HCEC 1CT (cell line): ENCODE results near the gene SEC22B.
"Not testable (repeated sequence)": the region's sequence is repeated elsewhere in the genome, so short reads cannot be mapped to it uniquely, and the experiment has no call there.

Experiments
- DNase-seq: peaks from one replicate; pipeline ENCODE4 v3.0.0-alpha.2; 2017

SEC22B gene

GRCh38 chr1:120176092-120176855 lies at the start of gene SEC22B:
SEC22B (minus strand) TSS chr1:120176520; CDS start chr1:120176381, 139 bp downstream.
- DNase-seq: peak; percentile 94

- DNase-seq: not testable (repeated sequence)
Measured at GRCh38 chr1:120217933-120218332, 41.6 kb upstream of the SEC22B start.

GRCh38 chr1:120217175-120217929 lies 41.0 kb upstream of the SEC22B start:
- DNase-seq: peak; percentile 0

GRCh38 chr1:120213606-120214005 lies 37.3 kb upstream of the SEC22B start:
- DNase-seq: not testable (repeated sequence)

GRCh38 chr1:120210754-120211153 lies 34.4 kb upstream of the SEC22B start:
- DNase-seq: not testable (repeated sequence)

- not testable (repeated sequence) for DNase-seq
Measured at GRCh38 chr1:120196863-120197775, 20.8 kb upstream of the SEC22B start.

- not testable (repeated sequence) for DNase-seq
Measured at GRCh38 chr1:120188626-120189025, 12.3 kb upstream of the SEC22B start.

- not testable (repeated sequence) for DNase-seq
Measured at GRCh38 chr1:120182176-120182707, 5.9 kb upstream of the SEC22B start.

GRCh38 chr1:120179811-120180690 lies 3.7 kb upstream of the SEC22B start:
- peak; percentile 73 for DNase-seq

GRCh38 chr1:120178799-120179756 lies 2.8 kb upstream of the SEC22B start:
- peak; percentile 64 for DNase-seq

GRCh38 chr1:120178058-120178457 lies 1.7 kb upstream of the SEC22B start:
- DNase-seq: not testable (repeated sequence)

- DNase-seq: peak; percentile 3
Measured at GRCh38 chr1:120175688-120176087, 632 bp downstream of the SEC22B start.

GRCh38 chr1:120164761-120165160 lies 11.6 kb downstream of the SEC22B start:
- DNase-seq: not testable (repeated sequence)

GRCh38 chr1:120162015-120162414 lies 14.3 kb downstream of the SEC22B start:
- not testable (repeated sequence) for DNase-seq

- DNase-seq: not testable (repeated sequence)
Measured at GRCh38 chr1:120158495-120158894, 17.8 kb downstream of the SEC22B start.

GRCh38 chr1:120158086-120158485 lies 18.2 kb downstream of the SEC22B start:
- not testable (repeated sequence) for DNase-seq

GRCh38 chr1:120150138-120150822 lies 26.0 kb downstream of the SEC22B start:
- DNase-seq: not testable (repeated sequence)

- DNase-seq: not testable (repeated sequence)
Measured at GRCh38 chr1:120149420-120150059, 26.8 kb downstream of the SEC22B start.

GRCh38 chr1:120145806-120146205 lies 30.5 kb downstream of the SEC22B start:
- not testable (repeated sequence) for DNase-seq
